Activated naive CD4-positive, alpha-beta T cell treated with anti-CD3 and anti-CD28 coated beads, Interleukin-2, amount 50 U/mL, for 24 hours (primary cell): ENCODE results near the gene CBX2.

Experiments used
- H3K27ac Mint-ChIP-seq: one replicate; pipeline ENCODE4 v1.8.0; 2021; ENCODE audit warnings: mild to moderate bottlenecking, mixed read lengths
- H3K27me3 Mint-ChIP-seq: one replicate; pipeline ENCODE4 v1.8.0; 2021; ENCODE audit warnings: mixed read lengths
- H3K36me3 Mint-ChIP-seq: one replicate; pipeline ENCODE4 v1.8.0; 2021; ENCODE audit warnings: mixed read lengths
- H3K4me1 Mint-ChIP-seq: one replicate; pipeline ENCODE4 v1.8.0; 2021; ENCODE audit warnings: mixed read lengths
- H3K4me3 Mint-ChIP-seq: one replicate; pipeline ENCODE4 v1.8.0; 2021; ENCODE audit warnings: mild to moderate bottlenecking, mixed read lengths
- H3K9me3 Mint-ChIP-seq: one replicate; pipeline ENCODE4 v1.8.0; 2021; ENCODE audit warnings: mixed read lengths

CBX2 gene

GRCh38 chr17:79775632-79776031 is 2.3 kb upstream of the CBX2 start:
- H3K9me3 Mint-ChIP-seq = no peaks in the 10 kb centered on the region
- H3K4me1 Mint-ChIP-seq = peaks cover 13% of the 10 kb centered on the region
- no peak overlapping the region for H3K27ac Mint-ChIP-seq
- no peak overlapping the region for H3K4me3 Mint-ChIP-seq
- H3K36me3 Mint-ChIP-seq = no peaks in the 10 kb centered on the region
- peaks cover 48% of the 10 kb centered on the region for H3K27me3 Mint-ChIP-seq

GRCh38 chr17:79776376-79777119 is 1.4 kb upstream of the CBX2 start:
- Mint-ChIP-seq H3K36me3 (no peaks in the 10 kb centered on the region), H3K27me3 (peaks cover 56% of the 10 kb centered on the region), H3K4me1 (peaks cover 21% of the 10 kb centered on the region), H3K9me3 (no peaks in the 10 kb centered on the region), H3K27ac (peak overlapping the region; percentile 24), H3K4me3 (peak overlapping the region; percentile 67)

- Mint-ChIP-seq H3K27ac (no peak overlapping the region), H3K36me3 (no peaks in the 10 kb centered on the region), H3K9me3 (no peaks in the 10 kb centered on the region), H3K4me3 (peak overlapping the region; percentile 67), H3K27me3 (peaks cover 58% of the 10 kb centered on the region), H3K4me1 (peaks cover 22% of the 10 kb centered on the region)
Observed at GRCh38 chr17:79777120-79777893, 641 bp upstream of the CBX2 start.

GRCh38 chr17:79778504-79779083 is 646 bp downstream of the CBX2 start:
- Mint-ChIP-seq H3K4me3 (peak overlapping the region; percentile 77), H3K27me3 (peaks cover 62% of the 10 kb centered on the region), H3K4me1 (peaks cover 22% of the 10 kb centered on the region), H3K27ac (peak overlapping the region; percentile 59), H3K9me3 (no peaks in the 10 kb centered on the region), H3K36me3 (no peaks in the 10 kb centered on the region)

- H3K36me3 Mint-ChIP-seq = no peaks in the 10 kb centered on the region
- H3K4me1 Mint-ChIP-seq = peaks cover 22% of the 10 kb centered on the region
- peak overlapping the region; percentile 59 for H3K27ac Mint-ChIP-seq
- H3K9me3 Mint-ChIP-seq = no peaks in the 10 kb centered on the region
- H3K27me3 Mint-ChIP-seq = peaks cover 59% of the 10 kb centered on the region
- H3K4me3 Mint-ChIP-seq = peak overlapping the region; percentile 77
Observed at GRCh38 chr17:79779084-79779529, 1.2 kb downstream of the CBX2 start.

GRCh38 chr17:79779661-79780365 is 1.9 kb downstream of the CBX2 start:
- Mint-ChIP-seq H3K27me3 (peaks cover 53% of the 10 kb centered on the region), H3K27ac (no peak overlapping the region), H3K4me1 (peaks cover 22% of the 10 kb centered on the region), H3K4me3 (peak overlapping the region; percentile 77), H3K9me3 (no peaks in the 10 kb centered on the region), H3K36me3 (no peaks in the 10 kb centered on the region)

- H3K36me3 Mint-ChIP-seq = no peaks in the 10 kb centered on the region
- H3K27ac Mint-ChIP-seq = no peak overlapping the region
- no peak overlapping the region for H3K4me3 Mint-ChIP-seq
- H3K9me3 Mint-ChIP-seq = no peaks in the 10 kb centered on the region
- H3K27me3 Mint-ChIP-seq = peaks cover 48% of the 10 kb centered on the region
- H3K4me1 Mint-ChIP-seq = peaks cover 22% of the 10 kb centered on the region
Observed at GRCh38 chr17:79781012-79781650, 3.2 kb downstream of the CBX2 start.

- Mint-ChIP-seq H3K4me3 (no peak overlapping the region), H3K4me1 (peaks cover 17% of the 10 kb centered on the region), H3K9me3 (no peaks in the 10 kb centered on the region), H3K36me3 (no peaks in the 10 kb centered on the region), H3K27ac (no peak overlapping the region), H3K27me3 (peaks cover 45% of the 10 kb centered on the region)
Observed at GRCh38 chr17:79781736-79782575, 4.0 kb downstream of the CBX2 start.

GRCh38 chr17:79783891-79784290 is 5.9 kb downstream of the CBX2 start:
- Mint-ChIP-seq H3K4me1 (peaks cover 11% of the 10 kb centered on the region), H3K36me3 (no peaks in the 10 kb centered on the region), H3K9me3 (no peaks in the 10 kb centered on the region), H3K27ac (no peak overlapping the region), H3K4me3 (no peak overlapping the region), H3K27me3 (peaks cover 56% of the 10 kb centered on the region)

GRCh38 chr17:79784353-79785016 is 6.5 kb downstream of the CBX2 start:
- no peaks in the 10 kb centered on the region for H3K9me3 Mint-ChIP-seq
- H3K4me3 Mint-ChIP-seq = no peak overlapping the region
- no peak overlapping the region for H3K27ac Mint-ChIP-seq
- no peaks in the 10 kb centered on the region for H3K36me3 Mint-ChIP-seq
- H3K27me3 Mint-ChIP-seq = peaks cover 57% of the 10 kb centered on the region
- H3K4me1 Mint-ChIP-seq = peaks cover 8% of the 10 kb centered on the region

- Mint-ChIP-seq H3K36me3 (no peaks in the 10 kb centered on the region), H3K4me1 (peaks cover 8% of the 10 kb centered on the region), H3K4me3 (no peak overlapping the region), H3K27ac (no peak overlapping the region), H3K9me3 (no peaks in the 10 kb centered on the region), H3K27me3 (peaks cover 52% of the 10 kb centered on the region)
Observed at GRCh38 chr17:79785017-79785899, 7.3 kb downstream of the CBX2 start.

- Mint-ChIP-seq H3K27ac (no peak overlapping the region), H3K4me1 (peaks cover 8% of the 10 kb centered on the region), H3K4me3 (no peak overlapping the region), H3K36me3 (no peaks in the 10 kb centered on the region), H3K27me3 (peaks cover 46% of the 10 kb centered on the region), H3K9me3 (no peaks in the 10 kb centered on the region)
Observed at GRCh38 chr17:79785900-79786810, 8.2 kb downstream of the CBX2 start.
